ENCODE measurements around the gene TSPAN15.

DNA sequence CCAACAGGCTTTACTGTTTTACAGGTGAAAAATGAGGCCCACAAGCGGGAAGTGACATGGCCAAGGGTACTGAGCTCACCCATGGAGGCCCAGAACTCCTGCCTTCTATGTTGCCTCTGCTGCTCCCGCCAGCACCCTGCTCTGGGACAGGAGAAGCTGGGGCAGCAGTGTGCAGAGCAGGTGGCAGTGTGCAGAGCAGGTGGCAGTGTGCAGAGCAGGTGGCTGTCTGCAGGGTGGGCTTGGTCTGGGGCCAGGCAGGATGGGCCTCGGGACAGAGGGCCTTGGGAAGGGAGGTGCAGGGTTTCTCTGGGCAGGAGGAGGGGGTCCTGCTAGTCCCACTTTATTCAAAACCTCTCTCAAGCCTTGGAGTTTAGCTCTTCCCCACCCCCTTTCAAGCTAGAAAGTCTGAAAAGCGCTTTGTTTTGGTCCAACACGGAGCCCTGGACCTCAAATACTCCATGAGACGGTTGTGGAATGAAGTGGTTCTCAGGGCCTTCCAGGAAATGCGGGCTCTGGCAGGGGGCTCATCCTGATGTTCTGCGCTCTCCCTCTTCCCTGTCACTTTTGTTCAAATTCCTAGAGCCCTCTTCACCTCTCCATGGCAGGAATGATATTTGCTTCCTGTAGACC lies 26.8 kb downstream of the TSPAN15 start:
- TF ChIP-seq, protein P1, sequence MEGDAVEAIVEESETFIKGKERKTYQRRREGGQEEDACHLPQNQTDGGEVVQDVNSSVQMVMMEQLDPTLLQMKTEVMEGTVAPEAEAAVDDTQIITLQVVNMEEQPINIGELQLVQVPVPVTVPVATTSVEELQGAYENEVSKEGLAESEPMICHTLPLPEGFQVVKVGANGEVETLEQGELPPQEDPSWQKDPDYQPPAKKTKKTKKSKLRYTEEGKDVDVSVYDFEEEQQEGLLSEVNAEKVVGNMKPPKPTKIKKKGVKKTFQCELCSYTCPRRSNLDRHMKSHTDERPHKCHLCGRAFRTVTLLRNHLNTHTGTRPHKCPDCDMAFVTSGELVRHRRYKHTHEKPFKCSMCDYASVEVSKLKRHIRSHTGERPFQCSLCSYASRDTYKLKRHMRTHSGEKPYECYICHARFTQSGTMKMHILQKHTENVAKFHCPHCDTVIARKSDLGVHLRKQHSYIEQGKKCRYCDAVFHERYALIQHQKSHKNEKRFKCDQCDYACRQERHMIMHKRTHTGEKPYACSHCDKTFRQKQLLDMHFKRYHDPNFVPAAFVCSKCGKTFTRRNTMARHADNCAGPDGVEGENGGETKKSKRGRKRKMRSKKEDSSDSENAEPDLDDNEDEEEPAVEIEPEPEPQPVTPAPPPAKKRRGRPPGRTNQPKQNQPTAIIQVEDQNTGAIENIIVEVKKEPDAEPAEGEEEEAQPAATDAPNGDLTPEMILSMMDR (conservative IDR thresholded peaks at IDR 0.05; ENCODE audit: low read length) = no peak
- no peak for TF ChIP-seq EZH2phosphoT487 (IDR thresholded peaks at IDR 0.05; ENCODE audit: borderline replicate concordance)
